Activated naive CD4-positive, alpha-beta T cell treated with anti-CD3 and anti-CD28 coated beads for 36 hours (primary cell): ENCODE data around the gene NTRK3. TPM values are rescaled to one million over a fixed set of nuclear protein-coding genes. Genes with fewer than 3 reads are reported as not detected.

Experiments used
- CTCF ChIA-PET: fragments of 350-600 bp; sonication (Branson Sonifier 250); formaldehyde crosslinking; loops from one replicate; lab custom pipeline; 2021; ENCODE audit warnings: antibody characterized with exemption; lab: Charles Lee
- DNase-seq: peaks from one replicate; pipeline ENCODE4 v3.0.0-alpha.2; 2020
- H3K27ac Mint-ChIP-seq: one replicate; pipeline ENCODE4 v1.8.0; 2021; ENCODE audit warnings: mild to moderate bottlenecking, mixed read lengths
- H3K27me3 Mint-ChIP-seq: one replicate; pipeline ENCODE4 v1.8.0; 2021; ENCODE audit warnings: low read depth, mixed read lengths
- H3K36me3 Mint-ChIP-seq: one replicate; pipeline ENCODE4 v1.8.0; 2021; ENCODE audit warnings: low read depth, mixed read lengths
- H3K4me1 Mint-ChIP-seq: one replicate; pipeline ENCODE4 v1.8.0; 2021; ENCODE audit warnings: low read depth, mixed read lengths
- H3K4me3 Mint-ChIP-seq: one replicate; pipeline ENCODE4 v1.8.0; 2021; ENCODE audit warnings: mild to moderate bottlenecking, moderate library complexity, mixed read lengths
- H3K9me3 Mint-ChIP-seq: one replicate; pipeline ENCODE4 v1.8.0; 2021; ENCODE audit warnings: mixed read lengths
- intact Hi-C: fragments of 100-400 bp; cut with micrococcal nuclease; formaldehyde crosslinking; loops from one replicate; pipeline ENCODE4 v1.15.1; 2023
- total RNA-seq, 2 experiments: library from RNA; stranded (reverse); gene quantifications; one replicate each; pipeline ENCODE4 v1.2.3, GENCODE V29; 2021

The NTRK3 gene
- total RNA-seq, 2 experiments from 2014 or later: 0.95 to 1.4 TPM

DNA sequence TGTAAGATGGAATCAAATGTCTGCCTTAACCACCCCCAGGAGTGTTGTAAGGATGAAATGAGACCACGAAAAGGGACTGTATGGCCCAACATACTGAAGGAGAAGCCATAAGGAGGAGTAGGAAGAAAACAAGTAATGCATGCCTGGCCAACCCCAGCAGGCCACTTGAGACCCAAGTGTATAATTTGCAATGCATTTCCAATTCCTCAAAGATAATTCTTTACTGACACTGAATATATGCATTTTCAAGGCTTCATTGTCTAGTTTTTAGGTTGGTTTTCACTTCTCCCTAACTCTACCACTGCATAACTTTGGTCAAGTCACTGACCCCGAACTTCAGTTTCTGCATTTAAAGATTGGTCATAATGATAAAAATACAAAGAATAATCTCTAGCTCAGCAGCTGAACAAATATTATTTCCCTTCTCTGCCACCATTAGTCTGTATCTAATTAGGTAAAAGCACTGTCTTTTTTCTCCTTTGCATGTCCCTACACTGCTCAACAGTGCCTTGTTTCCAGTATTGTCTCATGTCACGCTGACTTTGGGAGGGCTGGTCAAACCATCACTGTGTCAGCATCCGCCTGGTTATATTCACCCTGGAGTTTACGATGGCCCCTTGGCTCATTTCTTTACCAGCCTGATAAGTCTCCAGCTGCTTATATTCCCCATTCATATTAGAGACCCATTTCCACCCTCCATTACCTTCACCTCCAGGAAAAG, 378.6 kb downstream of the NTRK3 start:
- no peaks in the 10 kb centered on the region for H3K9me3 Mint-ChIP-seq
- intact Hi-C loops: no loop called here
- CTCF ChIA-PET: no interaction called here
- H3K36me3 Mint-ChIP-seq: no peaks in the 10 kb centered on the region
- no peak for DNase-seq
- no peak overlapping the region for H3K27ac Mint-ChIP-seq
- no peaks in the 10 kb centered on the region for H3K27me3 Mint-ChIP-seq
- no peak overlapping the region for H3K4me3 Mint-ChIP-seq
- no peaks in the 10 kb centered on the region for H3K4me1 Mint-ChIP-seq

- CTCF ChIA-PET: no interaction called here
- Mint-ChIP-seq H3K27me3 (no peaks in the 10 kb centered on the region), H3K9me3 (no peaks in the 10 kb centered on the region), H3K36me3 (no peaks in the 10 kb centered on the region), H3K4me3 (no peak overlapping the region), H3K4me1 (no peaks in the 10 kb centered on the region), H3K27ac (no peak overlapping the region)
- intact Hi-C loops: no loop called here
- no peak for DNase-seq
These were observed 379.3 kb downstream of the NTRK3 start for GRCh38 chr15:87877114-87877810.

GRCh38 chr15:87874896-87875711, 381.4 kb downstream of the NTRK3 start:
- CTCF ChIA-PET: interaction anchor here (0.6 kb wide), 1 partner anchor 47 kb away, joined by 5 read pairs; no protein-coding TSS in a partner anchor
- Mint-ChIP-seq H3K36me3 (no peaks in the 10 kb centered on the region), H3K4me3 (no peak overlapping the region), H3K27me3 (no peaks in the 10 kb centered on the region), H3K27ac (no peak overlapping the region), H3K4me1 (no peaks in the 10 kb centered on the region), H3K9me3 (no peaks in the 10 kb centered on the region)
- intact Hi-C loops: no loop called here
- no peak for DNase-seq

DNA sequence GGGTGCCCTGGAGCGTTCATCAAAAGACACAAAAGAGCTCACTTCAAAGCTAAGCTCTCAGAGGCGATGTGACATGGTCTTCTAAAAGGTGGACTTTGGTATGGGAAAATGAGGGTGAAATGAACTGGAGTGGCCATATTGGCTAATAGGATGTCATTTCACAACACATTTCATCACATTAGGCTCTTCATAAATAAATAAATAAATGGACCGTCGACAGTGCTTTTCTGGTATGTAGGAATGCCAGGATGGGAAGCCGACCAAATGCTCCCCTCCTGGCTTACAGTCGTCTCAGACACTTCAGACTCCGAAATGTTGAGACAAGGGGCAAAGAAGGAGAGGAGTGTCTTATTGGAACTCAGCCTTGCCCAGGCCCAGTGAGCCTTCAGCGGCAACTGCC, 383.0 kb downstream of the NTRK3 start:
- intact Hi-C loops: no loop called here
- H3K27me3 Mint-ChIP-seq: no peaks in the 10 kb centered on the region
- CTCF ChIA-PET: no interaction called here
- DNase-seq: no peak
- no peaks in the 10 kb centered on the region for H3K36me3 Mint-ChIP-seq
- H3K4me1 Mint-ChIP-seq: no peaks in the 10 kb centered on the region
- no peaks in the 10 kb centered on the region for H3K9me3 Mint-ChIP-seq
- H3K4me3 Mint-ChIP-seq: no peak overlapping the region
- no peak overlapping the region for H3K27ac Mint-ChIP-seq

GRCh38 chr15:87871731-87872320, 384.7 kb downstream of the NTRK3 start:
- Mint-ChIP-seq H3K9me3 (no peaks in the 10 kb centered on the region), H3K36me3 (no peaks in the 10 kb centered on the region), H3K27me3 (no peaks in the 10 kb centered on the region), H3K4me1 (no peaks in the 10 kb centered on the region), H3K27ac (no peak overlapping the region), H3K4me3 (no peak overlapping the region)
- intact Hi-C loops: no loop called here
- DNase-seq: no peak
- CTCF ChIA-PET: no interaction called here

DNA sequence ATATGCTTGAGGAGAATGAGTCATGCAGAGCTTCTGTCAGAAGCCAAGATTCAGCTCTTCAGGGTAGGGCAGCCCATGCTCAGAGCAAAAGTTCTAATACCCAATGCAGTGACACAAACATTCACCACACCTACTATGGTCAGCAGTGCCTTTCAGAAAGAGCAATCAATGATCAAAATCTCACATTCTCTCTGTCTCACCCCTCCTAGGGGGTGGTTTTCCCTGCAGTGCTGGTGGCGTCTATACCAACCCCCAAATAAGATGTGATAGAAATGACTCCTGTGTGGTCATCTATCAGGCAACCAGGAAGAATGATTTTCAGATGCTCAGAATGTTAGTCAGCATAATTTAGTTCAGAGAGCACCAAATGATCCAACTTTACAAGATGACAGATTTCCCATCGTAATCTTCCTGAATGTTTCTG, 385.3 kb downstream of the NTRK3 start:
- H3K36me3 Mint-ChIP-seq: no peaks in the 10 kb centered on the region
- no peak overlapping the region for H3K4me3 Mint-ChIP-seq
- CTCF ChIA-PET: no interaction called here
- H3K4me1 Mint-ChIP-seq: no peaks in the 10 kb centered on the region
- H3K27ac Mint-ChIP-seq: no peak overlapping the region
- DNase-seq: no peak
- intact Hi-C loops: no loop called here
- no peaks in the 10 kb centered on the region for H3K27me3 Mint-ChIP-seq
- H3K9me3 Mint-ChIP-seq: no peaks in the 10 kb centered on the region

GRCh38 chr15:87866961-87867360, 389.6 kb downstream of the NTRK3 start:
- no peak overlapping the region for H3K4me3 Mint-ChIP-seq
- intact Hi-C loops: no loop called here
- no peak overlapping the region for H3K27ac Mint-ChIP-seq
- no peaks in the 10 kb centered on the region for H3K9me3 Mint-ChIP-seq
- peaks cover 6% of the 10 kb centered on the region for H3K27me3 Mint-ChIP-seq
- no peaks in the 10 kb centered on the region for H3K4me1 Mint-ChIP-seq
- DNase-seq: no peak
- H3K36me3 Mint-ChIP-seq: no peaks in the 10 kb centered on the region
- CTCF ChIA-PET: no interaction called here

- H3K27me3 Mint-ChIP-seq: peaks cover 7% of the 10 kb centered on the region
These were observed 393.4 kb downstream of the NTRK3 start for GRCh38 chr15:87863152-87863551.

GRCh38 chr15:87860743-87861142, 395.8 kb downstream of the NTRK3 start:
- CTCF ChIA-PET: no interaction called here
- no peaks in the 10 kb centered on the region for H3K36me3 Mint-ChIP-seq
- intact Hi-C loops: no loop called here
- peaks cover 7% of the 10 kb centered on the region for H3K27me3 Mint-ChIP-seq
- no peak for DNase-seq
- H3K4me3 Mint-ChIP-seq: no peak overlapping the region
- H3K9me3 Mint-ChIP-seq: no peaks in the 10 kb centered on the region
- H3K27ac Mint-ChIP-seq: no peak overlapping the region
- no peaks in the 10 kb centered on the region for H3K4me1 Mint-ChIP-seq

More at GRCh38 chr15:87863152-87863551, 393.4 kb downstream of the NTRK3 start:
- Mint-ChIP-seq H3K4me3 (no peak overlapping the region), H3K36me3 (no peaks in the 10 kb centered on the region), H3K27ac (no peak overlapping the region), H3K4me1 (no peaks in the 10 kb centered on the region), H3K9me3 (no peaks in the 10 kb centered on the region)
- CTCF ChIA-PET: no interaction called here
- DNase-seq: no peak
- intact Hi-C loops: no loop called here

GRCh38 chr15:87858651-87859050, 397.9 kb downstream of the NTRK3 start:
- no peaks in the 10 kb centered on the region for H3K4me1 Mint-ChIP-seq
- H3K27me3 Mint-ChIP-seq: peaks cover 5% of the 10 kb centered on the region
- intact Hi-C loops: no loop called here
- DNase-seq: no peak
- H3K4me3 Mint-ChIP-seq: no peak overlapping the region
- H3K9me3 Mint-ChIP-seq: no peaks in the 10 kb centered on the region
- H3K27ac Mint-ChIP-seq: no peak overlapping the region
- H3K36me3 Mint-ChIP-seq: no peaks in the 10 kb centered on the region
- CTCF ChIA-PET: no interaction called here

DNA sequence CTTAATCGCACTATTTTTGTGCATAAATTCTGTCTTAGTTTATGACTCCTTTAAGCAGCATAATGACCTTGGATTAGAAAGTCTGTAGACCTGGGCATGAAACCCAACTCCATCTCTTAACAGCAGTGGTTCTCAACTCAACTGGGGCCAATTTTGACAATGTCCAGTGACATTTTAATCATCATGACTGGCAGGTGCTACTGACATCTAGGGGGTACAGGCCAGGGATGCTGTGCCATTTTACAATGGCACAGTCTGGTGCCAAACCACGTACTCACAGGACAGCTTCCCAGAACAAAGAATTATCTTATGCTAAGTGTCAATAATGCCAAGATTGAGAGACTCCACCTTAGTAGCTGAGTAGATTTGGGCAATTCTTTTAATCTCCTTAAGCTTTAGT, 405.0 kb downstream of the NTRK3 start:
- CTCF ChIA-PET: no interaction called here
- Mint-ChIP-seq H3K27ac (no peak overlapping the region), H3K4me1 (no peaks in the 10 kb centered on the region), H3K36me3 (no peaks in the 10 kb centered on the region), H3K27me3 (peaks cover 6% of the 10 kb centered on the region), H3K4me3 (no peak overlapping the region), H3K9me3 (no peaks in the 10 kb centered on the region)
- intact Hi-C loops: no loop called here
- DNase-seq: no peak

- CTCF ChIA-PET: no interaction called here
- DNase-seq: no peak
- H3K36me3 Mint-ChIP-seq: no peaks in the 10 kb centered on the region
- H3K4me1 Mint-ChIP-seq: no peaks in the 10 kb centered on the region
- intact Hi-C loops: no loop called here
- no peak overlapping the region for H3K27ac Mint-ChIP-seq
- H3K9me3 Mint-ChIP-seq: no peaks in the 10 kb centered on the region
- H3K27me3 Mint-ChIP-seq: peaks cover 6% of the 10 kb centered on the region
- H3K4me3 Mint-ChIP-seq: no peak overlapping the region
These were observed 405.6 kb downstream of the NTRK3 start for GRCh38 chr15:87850916-87851315.
